PC-9 (cell line): ENCODE results near the gene ROPN1.
"Not testable (repeated sequence)": the region's sequence is repeated elsewhere in the genome, so short reads cannot be mapped to it uniquely, and the experiment has no call there.

ENCODE experiments used
- CTCF ChIP-seq: fragments of 200-600 bp; sonication (generic); conservative IDR thresholded peaks from 2 replicates; pipeline ENCODE4 v1.6.1; 2017; ENCODE audit warnings: mixed run types, antibody characterized with exemption, mild to moderate bottlenecking, moderate library complexity
- EZH2 ChIP-seq: fragments of 200-600 bp; sonication (generic); IDR thresholded peaks from 2 replicates; pipeline ENCODE4 v1.8.0; 2017; ENCODE audit warnings: antibody characterized with exemption, low read depth

GRCh38 chr3:123966799-123967198 lies 25.1 kb downstream of the ROPN1 start:
- not testable (repeated sequence) for TF ChIP-seq CTCF, EZH2
